Spleen (tissue), 7 donors: ENCODE measurements around the gene SHC2.

ENCODE experiments used
- CTCF ChIP-seq, 11 experiments: fragments of 200-600 bp in 7 of 11; fragments of 450-650 bp in 4 of 11; sonication (generic) in 4 of 11; IDR thresholded peaks in 8 of 11; conservative IDR thresholded peaks in 3 of 11; 1 replicate in 7 of 11; 2 replicates in 4 of 11; pipeline versions ENCODE4 v1.4.0 to v1.8.0; 2016 to 2021; ENCODE audit warnings: antibody characterized with exemption in 11 of 11, inconsistent platforms in 4 of 11, mild to moderate bottlenecking in 1 of 11
- POLR2AphosphoS5 ChIP-seq, 3 donors: sonication (generic); formaldehyde crosslinking; IDR thresholded peaks; one replicate each; pipeline ENCODE4 v1.5.1; 2017; ENCODE audit warnings: antibody characterized with exemption in 3 of 3
- donor health status: DM: no; HTN: no; CAD: no; lungs with moderate emphysema.
- donor health status: DM: no; HTN: no; CAD: no.
- donor health status: DM: no; HTN: no; CAD: no.

- TF ChIP-seq POLR2AphosphoS5 (IDR thresholded peaks at IDR 0.05) = no peak
- TF ChIP-seq CTCF (IDR thresholded peaks at IDR 0.05 in 8 of 11, conservative IDR thresholded peaks at IDR 0.05 in 3 of 11) = no peak
Measured at GRCh38 chr19:374886-375235, 86.0 kb downstream of the SHC2 start.
